ENCODE results near the gene TRPM3. TPM values are rescaled to one million over a fixed set of nuclear protein-coding genes. Genes with fewer than 3 reads are reported as not detected.

TRPM3 gene
- total RNA-seq, 4 donors from 2014 or later = 5.2 to 8.1 (median 7.3) TPM

GRCh38 chr9:70880535-70880934 is 240.9 kb downstream of the TRPM3 start:
- TF ChIP-seq EP300 (IDR thresholded peaks at IDR 0.05) (no peak), CTCF (IDR thresholded peaks at IDR 0.05) (no peak), POLR2A (IDR thresholded peaks at IDR 0.05) (no peak)
- Histone ChIP-seq H3K27me3 (no peaks in the 10 kb centered on the region), H3K9me3 (no peaks in the 10 kb centered on the region), H3K36me3 (no peaks in the 10 kb centered on the region), H3K4me3 (no peak overlapping the region), H3K27ac (no peak overlapping the region), H3K4me1 (peaks cover 0 to 14% (median 0%) of the 10 kb centered on the region in 4 donors)
- DNase-seq (ENCODE audit: low spot score in 2 of 2) = no peak

GRCh38 chr9:70878576-70878975 is 242.8 kb downstream of the TRPM3 start:
- TF ChIP-seq POLR2A (IDR thresholded peaks at IDR 0.05) = no peak
- no peak for TF ChIP-seq CTCF (IDR thresholded peaks at IDR 0.05)
- no peak for TF ChIP-seq EP300 (IDR thresholded peaks at IDR 0.05)
- WGBS, 2 donors = 73 to 76% methylated on average over 4 of the region's 4 CpGs
- no peaks in the 10 kb centered on the region for H3K36me3 ChIP-seq
- H3K9me3 ChIP-seq = no peaks in the 10 kb centered on the region
- no peak overlapping the region for H3K27ac ChIP-seq
- DNase-seq (ENCODE audit: low spot score in 2 of 2) = no peak
- no peaks in the 10 kb centered on the region for H3K27me3 ChIP-seq
- H3K4me1 ChIP-seq = no peaks in the 10 kb centered on the region
- no peak overlapping the region for H3K4me3 ChIP-seq

GRCh38 chr9:70874451-70874850 is 247.0 kb downstream of the TRPM3 start:
- no peak for TF ChIP-seq CTCF (IDR thresholded peaks at IDR 0.05)
- no peak for TF ChIP-seq EP300 (IDR thresholded peaks at IDR 0.05)
- TF ChIP-seq POLR2A (IDR thresholded peaks at IDR 0.05) = no peak
- Histone ChIP-seq H3K4me1 (no peaks in the 10 kb centered on the region), H3K36me3 (no peaks in the 10 kb centered on the region), H3K27ac (no peak overlapping the region), H3K9me3 (no peaks in the 10 kb centered on the region), H3K27me3 (no peaks in the 10 kb centered on the region), H3K4me3 (no peak overlapping the region)
- WGBS, 2 donors = 59 to 66% methylated on average over 1 of the region's 1 CpG
- no peak for DNase-seq (ENCODE audit: low spot score in 2 of 2)

- Histone ChIP-seq H3K27me3 (no peaks in the 10 kb centered on the region), H3K36me3 (no peaks in the 10 kb centered on the region), H3K27ac (no peak overlapping the region), H3K4me3 (no peak overlapping the region), H3K4me1 (no peaks in the 10 kb centered on the region), H3K9me3 (no peaks in the 10 kb centered on the region)
- WGBS, 2 donors = 46 to 70% methylated on average over 2 of the region's 2 CpGs
- TF ChIP-seq POLR2A (IDR thresholded peaks at IDR 0.05) = no peak
- TF ChIP-seq CTCF (IDR thresholded peaks at IDR 0.05) = no peak
- TF ChIP-seq EP300 (IDR thresholded peaks at IDR 0.05) = no peak
- no peak for DNase-seq (ENCODE audit: low spot score in 2 of 2)
These were observed 247.9 kb downstream of the TRPM3 start for GRCh38 chr9:70873506-70873905.

- DNase-seq (ENCODE audit: low spot score in 2 of 2) = no peak
- 26 to 32% methylated on average over 15 of the region's 15 CpGs for WGBS, 2 donors
- TF ChIP-seq CTCF (IDR thresholded peaks at IDR 0.05) (peak in 1 of 5 experiments; percentile 4), POLR2A (IDR thresholded peaks at IDR 0.05) (peak in 1 of 2 donors; percentile 12), EP300 (IDR thresholded peaks at IDR 0.05) (peak in 1 of 2 donors; percentile 40)
- H3K9me3 ChIP-seq = no peaks in the 10 kb centered on the region
- no peaks in the 10 kb centered on the region for H3K27me3 ChIP-seq
- no peaks in the 10 kb centered on the region for H3K36me3 ChIP-seq
- H3K4me3 ChIP-seq = peak overlapping the region; percentile 33 to 54 (median 43)
- peak overlapping the region; percentile 64 to 88 (median 76) for H3K27ac ChIP-seq
- H3K4me1 ChIP-seq = peaks cover 0 to 12% (median 0%) of the 10 kb centered on the region in 4 donors
These were observed 252.5 kb downstream of the TRPM3 start for GRCh38 chr9:70868661-70869652.
